ENCODE results near the gene BCL7B.

GRCh38 chr7:73570977-73571376 is 13.5 kb upstream of the BCL7B start:
- TF ChIP-seq ZNF274 (IDR thresholded peaks at IDR 0.05; ENCODE audit: low read depth, low read length), result no peak
- TF ChIP-seq YY1 (IDR thresholded peaks at IDR 0.05; ENCODE audit: insufficient read depth, insufficient read length), result no peak
